CD4-positive, alpha-beta T cell (primary cell): ENCODE data around the gene S100A8. TPM values are rescaled to one million over a fixed set of nuclear protein-coding genes. Genes with fewer than 3 reads are reported as not detected.

Experiments used
- ATAC-seq: fragments of 200-7000 bp; cut with Tn5 transposase; one replicate; pipeline ENCODE4 v1.10.0; 2022; ENCODE audit warnings: mild to moderate bottlenecking; ENCODE audit not compliant: poor library complexity
- CTCF ChIA-PET: fragments of 350-600 bp; sonication (Branson Sonifier 250); formaldehyde crosslinking; loops from one replicate; lab custom pipeline; 2021; ENCODE audit warnings: antibody characterized with exemption, inconsistent platforms; lab: Charles Lee
- POLR2A ChIA-PET: fragments of 350-600 bp; sonication (Branson Sonifier 250); formaldehyde crosslinking; loops from one replicate; lab custom pipeline; 2021; ENCODE audit warnings: antibody characterized with exemption, inconsistent platforms; lab: Charles Lee
- DNase-seq, 14 experiments: peaks; one replicate each; pipeline ENCODE4 v3.0.0-alpha.2; 2013 to 2020; ENCODE audit warnings: mixed read lengths in 2 of 14
- H3K27ac ChIP-seq, 2 donors: one replicate each; pipeline versions ENCODE4 v1.5.1 to v1.7.0; 2013; ENCODE audit warnings: low read length in 2 of 2, low read depth in 1 of 2, mild to moderate bottlenecking in 1 of 2
- H3K27me3 ChIP-seq, 2 experiments: 1 replicate in 1 of 2; 2 replicates in 1 of 2; pipeline versions ENCODE4 v1.6.1 to v1.7.0; 2013; ENCODE audit warnings: low read length in 2 of 2, control low read depth in 1 of 2, mild to moderate bottlenecking in 1 of 2, moderate library complexity in 1 of 2; ENCODE audit not compliant: insufficient read depth in 2 of 2, control insufficient read depth in 1 of 2
- H3K36me3 ChIP-seq: one replicate; pipeline ENCODE4 v1.6.1; 2013; ENCODE audit warnings: low read length, control low read depth; ENCODE audit not compliant: insufficient read depth
- H3K4me1 ChIP-seq: one replicate; pipeline ENCODE4 v1.6.1; 2013; ENCODE audit warnings: low read length, control low read depth; ENCODE audit not compliant: insufficient read depth
- H3K4me3 ChIP-seq: one replicate; pipeline ENCODE4 v1.5.1; 2013; ENCODE audit warnings: mild to moderate bottlenecking, low read length, moderate library complexity
- H3K9me3 ChIP-seq, 2 experiments: 1 replicate in 1 of 2; 2 replicates in 1 of 2; pipeline versions ENCODE4 v1.6.1 to v1.7.0; 2013; ENCODE audit warnings: low read length in 2 of 2, mild to moderate bottlenecking in 2 of 2, control low read depth in 1 of 2, moderate library complexity in 1 of 2; ENCODE audit not compliant: control insufficient read depth in 1 of 2, insufficient read depth in 1 of 2
- H3K27ac Mint-ChIP-seq: one replicate; pipeline ENCODE4 v1.8.0; 2020; ENCODE audit warnings: mixed read lengths
- H3K27me3 Mint-ChIP-seq: one replicate; pipeline ENCODE4 v1.8.0; 2021; ENCODE audit warnings: mixed read lengths
- H3K36me3 Mint-ChIP-seq: one replicate; pipeline ENCODE4 v1.8.0; 2021; ENCODE audit warnings: low read depth, mixed read lengths
- H3K4me1 Mint-ChIP-seq: one replicate; pipeline ENCODE4 v1.8.0; 2021; ENCODE audit warnings: low read depth, mixed read lengths
- H3K4me3 Mint-ChIP-seq: one replicate; pipeline ENCODE4 v1.8.0; 2020; ENCODE audit warnings: mild to moderate bottlenecking, mixed read lengths
- H3K9me3 Mint-ChIP-seq: one replicate; pipeline ENCODE4 v1.8.0; 2020; ENCODE audit warnings: mixed read lengths
- CTCF ChIP-seq: fragments of 200-600 bp; IDR thresholded peaks from one replicate; pipeline ENCODE4 v1.8.0; 2022; ENCODE audit warnings: antibody characterized with exemption, mild to moderate bottlenecking
- intact Hi-C, 2 experiments: fragments of 100-400 bp; cut with DNase I in 1 of 2; cut with micrococcal nuclease in 1 of 2; formaldehyde crosslinking; loops; one replicate each; pipeline versions ENCODE4 v1.15.1 to v1.9.0; 2023 to 2025; cut with DNase I, micrococcal nuclease
- total RNA-seq, 174 experiments: library from RNA in 2 of 174; stranded (reverse) in 2 of 174; gene quantifications; one replicate each; pipeline ENCODE4 v1.2.3 and lab custom pipeline; 2021 to 2026

S100A8 gene
- total RNA-seq, 2 experiments from 2014 or later: 21.0 to 23.8 TPM

- intact Hi-C loops: no loop called here
- Mint-ChIP-seq H3K27ac (no peak overlapping the region), H3K4me3 (no peak overlapping the region), H3K27me3 (peaks cover 7% of the 10 kb centered on the region), H3K9me3 (no peaks in the 10 kb centered on the region), H3K4me1 (peaks cover 10% of the 10 kb centered on the region), H3K36me3 (no peaks in the 10 kb centered on the region)
- no peak for DNase-seq
- H3K4me1 ChIP-seq: peaks cover 5% of the 10 kb centered on the region
- ATAC-seq: no peak
- H3K4me3 ChIP-seq: no peak overlapping the region
- POLR2A ChIA-PET: no interaction called here
- H3K9me3 ChIP-seq: peaks cover 0 to 2% of the 10 kb centered on the region in 2 experiments
- H3K36me3 ChIP-seq: no peaks in the 10 kb centered on the region
- CTCF ChIA-PET: no interaction called here
- no peak overlapping the region for H3K27ac ChIP-seq
- no peak for TF ChIP-seq CTCF
- peaks cover 0 to 8% of the 10 kb centered on the region in 2 experiments for H3K27me3 ChIP-seq
Measured at GRCh38 chr1:153402226-153402625, 11.4 kb upstream of the S100A8 start.

GRCh38 chr1:153401461-153401860, 10.6 kb upstream of the S100A8 start:
- Mint-ChIP-seq H3K27ac (no peak overlapping the region), H3K4me3 (no peak overlapping the region), H3K4me1 (peaks cover 2% of the 10 kb centered on the region), H3K27me3 (peaks cover 7% of the 10 kb centered on the region), H3K36me3 (no peaks in the 10 kb centered on the region), H3K9me3 (no peaks in the 10 kb centered on the region)
- no peak overlapping the region for H3K27ac ChIP-seq
- H3K36me3 ChIP-seq: no peaks in the 10 kb centered on the region
- no peak for TF ChIP-seq CTCF
- intact Hi-C loops: no loop called here
- ChIA-PET CTCF (no interaction called here), POLR2A (no interaction called here)
- peaks cover 0 to 5% of the 10 kb centered on the region in 2 experiments for H3K27me3 ChIP-seq
- no peak overlapping the region for H3K4me3 ChIP-seq
- ATAC-seq: no peak
- peaks cover under 1% of the 10 kb centered on the region for H3K4me1 ChIP-seq
- no peak for DNase-seq
- H3K9me3 ChIP-seq: no peaks in the 10 kb centered on the region

- TF ChIP-seq CTCF: no peak
- ATAC-seq: no peak
- POLR2A ChIA-PET: no interaction called here
- CTCF ChIA-PET: no interaction called here
- Histone ChIP-seq H3K9me3 (no peaks in the 10 kb centered on the region), H3K27me3 (peaks cover 0 to 3% of the 10 kb centered on the region in 2 experiments), H3K4me3 (no peak overlapping the region), H3K4me1 (no peaks in the 10 kb centered on the region), H3K27ac (no peak overlapping the region), H3K36me3 (no peaks in the 10 kb centered on the region)
- intact Hi-C loops: no loop called here
- Mint-ChIP-seq H3K27ac (no peak overlapping the region), H3K27me3 (peaks cover 14% of the 10 kb centered on the region), H3K4me1 (no peaks in the 10 kb centered on the region), H3K9me3 (no peaks in the 10 kb centered on the region), H3K36me3 (no peaks in the 10 kb centered on the region), H3K4me3 (no peak overlapping the region)
- peak in 1 of 14 experiments; percentile 21 for DNase-seq
Measured at GRCh38 chr1:153400244-153400643, 9.4 kb upstream of the S100A8 start.
